Transverse colon (tissue), 4 donors: ENCODE measurements around the gene SENP3.

Experiments
- CTCF ChIP-seq, 5 experiments: fragments of 200-600 bp in 3 of 5; fragments of 450-650 bp in 2 of 5; sonication (generic) in 3 of 5; IDR thresholded peaks; 1 replicate in 2 of 5; 2 replicates in 3 of 5; pipeline ENCODE4 v1.5.1; 2016 to 2017; ENCODE audit warnings: antibody characterized with exemption in 5 of 5, inconsistent platforms in 3 of 5, mild to moderate bottlenecking in 2 of 5, moderate library complexity in 1 of 5
- POLR2A ChIP-seq: fragments of 450-650 bp; IDR thresholded peaks from one replicate; pipeline ENCODE4 v1.6.1; 2016; ENCODE audit warnings: antibody characterized with exemption, mild to moderate bottlenecking, moderate library complexity
- POLR2AphosphoS5 ChIP-seq, 3 donors: sonication (generic); formaldehyde crosslinking; IDR thresholded peaks; one replicate each; pipeline ENCODE4 v1.6.1; 2016; ENCODE audit warnings: antibody characterized with exemption in 3 of 3

- TF ChIP-seq CTCF (IDR thresholded peaks at IDR 0.05) (no peak), POLR2A (no peak), POLR2AphosphoS5 (IDR thresholded peaks at IDR 0.05) (no peak)
Measured at GRCh38 chr17:7512824-7513540, 48.7 kb upstream of the SENP3 start.
